Hepatocyte (in vitro differentiated cells): ENCODE results near the gene DAB1.

ENCODE experiments used
- EZH2 ChIP-seq: fragments of 200-600 bp; sonication (generic); IDR thresholded peaks from 2 replicates; pipeline ENCODE4 v1.6.1; 2016; ENCODE audit warnings: antibody characterized with exemption, mild to moderate bottlenecking, borderline replicate concordance
- TF ChIP-seq, protein P1 (sequence below): fragments of 200-600 bp; sonication (generic); IDR thresholded peaks from 2 replicates; pipeline ENCODE4 v1.5.1; 2016; ENCODE audit warnings: antibody characterized with exemption, mild to moderate bottlenecking; ENCODE audit not compliant: poor library complexity

GRCh38 chr1:57312869-57313268 lies 111.0 kb downstream of the DAB1 start:
- TF ChIP-seq, protein P1, sequence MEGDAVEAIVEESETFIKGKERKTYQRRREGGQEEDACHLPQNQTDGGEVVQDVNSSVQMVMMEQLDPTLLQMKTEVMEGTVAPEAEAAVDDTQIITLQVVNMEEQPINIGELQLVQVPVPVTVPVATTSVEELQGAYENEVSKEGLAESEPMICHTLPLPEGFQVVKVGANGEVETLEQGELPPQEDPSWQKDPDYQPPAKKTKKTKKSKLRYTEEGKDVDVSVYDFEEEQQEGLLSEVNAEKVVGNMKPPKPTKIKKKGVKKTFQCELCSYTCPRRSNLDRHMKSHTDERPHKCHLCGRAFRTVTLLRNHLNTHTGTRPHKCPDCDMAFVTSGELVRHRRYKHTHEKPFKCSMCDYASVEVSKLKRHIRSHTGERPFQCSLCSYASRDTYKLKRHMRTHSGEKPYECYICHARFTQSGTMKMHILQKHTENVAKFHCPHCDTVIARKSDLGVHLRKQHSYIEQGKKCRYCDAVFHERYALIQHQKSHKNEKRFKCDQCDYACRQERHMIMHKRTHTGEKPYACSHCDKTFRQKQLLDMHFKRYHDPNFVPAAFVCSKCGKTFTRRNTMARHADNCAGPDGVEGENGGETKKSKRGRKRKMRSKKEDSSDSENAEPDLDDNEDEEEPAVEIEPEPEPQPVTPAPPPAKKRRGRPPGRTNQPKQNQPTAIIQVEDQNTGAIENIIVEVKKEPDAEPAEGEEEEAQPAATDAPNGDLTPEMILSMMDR, result no peak
- TF ChIP-seq EZH2, result no peak
